GM21619 (cell line): ENCODE results near the gene GRIN1.
"Not testable (repeated sequence)": the region's sequence is repeated elsewhere in the genome, so short reads cannot be mapped to it uniquely, and the experiment has no call there.

ENCODE experiments used
- ATAC-seq: cut with Tn5 transposase; IDR thresholded peaks from one replicate; pipeline ENCODE4 v1.9.1; 2021; ENCODE audit not compliant: unreplicated experiment

GRIN1 gene

GRCh38 chr9:137127301-137128157 is 11.4 kb upstream of the GRIN1 start:
- no peak for ATAC-seq

- ATAC-seq: no peak
Observed at GRCh38 chr9:137128158-137128861, 10.6 kb upstream of the GRIN1 start.

GRCh38 chr9:137128862-137129455 is 10.0 kb upstream of the GRIN1 start:
- peak; percentile 10 for ATAC-seq

GRCh38 chr9:137129456-137130175 is 9.3 kb upstream of the GRIN1 start:
- peak; percentile 69 for ATAC-seq

- ATAC-seq: peak; percentile 27
Observed at GRCh38 chr9:137130176-137130755, 8.7 kb upstream of the GRIN1 start.

GRCh38 chr9:137134191-137134590 is 4.8 kb upstream of the GRIN1 start:
- no peak for ATAC-seq

- not testable (repeated sequence) for ATAC-seq
Observed at GRCh38 chr9:137135154-137135553, 3.8 kb upstream of the GRIN1 start.

- ATAC-seq: no peak
Observed at GRCh38 chr9:137136261-137136880, 2.6 kb upstream of the GRIN1 start.

- ATAC-seq: no peak
Observed at GRCh38 chr9:137136881-137137607, 1.9 kb upstream of the GRIN1 start.

- ATAC-seq: no peak
Observed at GRCh38 chr9:137138058-137138721, 764 bp upstream of the GRIN1 start.

GRCh38 chr9:137139468-137140150 is 655 bp downstream of the GRIN1 start:
- no peak for ATAC-seq

- ATAC-seq: no peak
Observed at GRCh38 chr9:137140151-137141012, 1.4 kb downstream of the GRIN1 start.

GRCh38 chr9:137141050-137141810 is 2.3 kb downstream of the GRIN1 start:
- no peak for ATAC-seq

- ATAC-seq: no peak
Observed at GRCh38 chr9:137141976-137142936, 3.3 kb downstream of the GRIN1 start.

- ATAC-seq: no peak
Observed at GRCh38 chr9:137143459-137143858, 4.5 kb downstream of the GRIN1 start.
